HL-60/S4 treated with phorbol 12-myristate 13-acetate at 8.2 ng/mL for 4 days and 3 days (cell line): Measurements from ENCODE around the gene RFX3.

ENCODE experiments used
- in situ Hi-C: fragments of 300-500 bp; cut with MboI; formaldehyde crosslinking; loops from 2 replicates; pipeline ENCODE4 v1.15.0; 2022; ENCODE audit warnings: low sequenced_read_pairs

Gene RFX3

GRCh38 chr9:3525836-3526164 lies at the start of gene RFX3:
RFX3 (minus strand) TSS chr9:3526001; CDS start chr9:3395588, 130,413 bp downstream.
- in situ Hi-C loops, result no loop called here

- in situ Hi-C loops, result no loop called here
Observed at GRCh38 chr9:3571500-3571899, 45.7 kb upstream of the RFX3 start.

- in situ Hi-C loops, result no loop called here
Observed at GRCh38 chr9:3569529-3569928, 43.7 kb upstream of the RFX3 start.

GRCh38 chr9:3567988-3568387 lies 42.2 kb upstream of the RFX3 start:
- in situ Hi-C loops, result no loop called here

- in situ Hi-C loops, result no loop called here
Observed at GRCh38 chr9:3553076-3553765, 27.4 kb upstream of the RFX3 start.

- in situ Hi-C loops, result no loop called here
Observed at GRCh38 chr9:3549225-3549624, 23.4 kb upstream of the RFX3 start.

- in situ Hi-C loops, result no loop called here
Observed at GRCh38 chr9:3548648-3549047, 22.8 kb upstream of the RFX3 start.

- in situ Hi-C loops, result no loop called here
Observed at GRCh38 chr9:3541206-3541605, 15.4 kb upstream of the RFX3 start.

- in situ Hi-C loops, result no loop called here
Observed at GRCh38 chr9:3534614-3535404, 9.0 kb upstream of the RFX3 start.

GRCh38 chr9:3532158-3532557 lies 6.4 kb upstream of the RFX3 start:
- in situ Hi-C loops, result no loop called here

GRCh38 chr9:3528451-3528850 lies 2.6 kb upstream of the RFX3 start:
- in situ Hi-C loops, result no loop called here

- in situ Hi-C loops, result no loop called here
Observed at GRCh38 chr9:3526997-3527940, 1.5 kb upstream of the RFX3 start.

- in situ Hi-C loops, result no loop called here
Observed at GRCh38 chr9:3526165-3526996, 580 bp upstream of the RFX3 start.

GRCh38 chr9:3525096-3525835 lies 535 bp downstream of the RFX3 start:
- in situ Hi-C loops, result no loop called here

- in situ Hi-C loops, result no loop called here
Observed at GRCh38 chr9:3521966-3522365, 3.8 kb downstream of the RFX3 start.

- in situ Hi-C loops, result no loop called here
Observed at GRCh38 chr9:3520564-3520963, 5.2 kb downstream of the RFX3 start.

GRCh38 chr9:3517377-3518048 lies 8.3 kb downstream of the RFX3 start:
- in situ Hi-C loops, result no loop called here

- in situ Hi-C loops, result no loop called here
Observed at GRCh38 chr9:3516667-3517330, 9.0 kb downstream of the RFX3 start.

- in situ Hi-C loops, result no loop called here
Observed at GRCh38 chr9:3515405-3515804, 10.4 kb downstream of the RFX3 start.
